IMR-90 (cell line): ENCODE measurements around the gene DPH7. TPM values are rescaled to one million over a fixed set of nuclear protein-coding genes. Genes with fewer than 3 reads are reported as not detected.
"Not testable (repeated sequence)": the region's sequence is repeated elsewhere in the genome, so short reads cannot be mapped to it uniquely, and the experiment has no call there.

Experiments
- ATAC-seq: fragments of 200-7000 bp; cut with Tn5 transposase; 2 replicates; pipeline ENCODE4 v1.9.1; 2020; ENCODE audit warnings: low read depth, mild to moderate bottlenecking, moderate library complexity
- BruUV-seq: library from RNA; stranded (reverse); fragments of 400-500 nt; replicated peaks from 2 replicates; lab custom pipeline; 2021; lab: Mats Ljungman, UMichigan
- CTCF ChIA-PET: fragments of 300-600 bp; formaldehyde crosslinking; extraction: SDS; loops from one replicate; lab custom pipeline; 2021; ENCODE audit warnings: antibody characterized with exemption; lab: Yijun Ruan, JAX
- POLR2A ChIA-PET: fragments of 300-600 bp; sonication (Branson Sonifier 250); formaldehyde crosslinking; loops from one replicate; lab custom pipeline; 2022; ENCODE audit warnings: antibody characterized with exemption; ENCODE audit not compliant: unreplicated experiment; lab: Charles Lee
- DNase-seq: peaks from one replicate; pipeline ENCODE4 v3.0.0; 2013
- H2AFZ ChIP-seq: replicated peaks from 2 replicates; pipeline ENCODE3; 2013; ENCODE audit warnings: low read length, mild to moderate bottlenecking; ENCODE audit not compliant: poor library complexity
- H2AK5ac ChIP-seq: 2 replicates; pipeline ENCODE4 v1.6.1; 2013; ENCODE audit warnings: low read depth, low read length, inconsistent platforms
- H2AK9ac ChIP-seq: replicated peaks from 2 replicates; pipeline ENCODE3; 2013; ENCODE audit warnings: mild to moderate bottlenecking, low read depth, low read length, moderate library complexity; ENCODE audit not compliant: poor library complexity
- H2BK120ac ChIP-seq: 2 replicates; pipeline ENCODE4 v1.6.1; 2013; ENCODE audit warnings: low read depth, low read length, inconsistent platforms
- H2BK15ac ChIP-seq: 3 replicates; pipeline ENCODE4 v1.6.1; 2013; ENCODE audit warnings: low read depth, low read length, inconsistent platforms
- H2BK20ac ChIP-seq: 2 replicates; pipeline ENCODE4 v1.6.1; 2013; ENCODE audit warnings: low read depth, mild to moderate bottlenecking, inconsistent platforms, low read length, moderate library complexity
- H2BK5ac ChIP-seq: 2 replicates; pipeline ENCODE4 v1.6.1; 2013; ENCODE audit warnings: mild to moderate bottlenecking, low read depth, low read length, inconsistent platforms; ENCODE audit not compliant: poor library complexity, severe bottlenecking
- H3K14ac ChIP-seq: replicated peaks from 2 replicates; pipeline ENCODE4 v1.6.1; 2013; ENCODE audit warnings: low read depth, low read length, inconsistent platforms
- H3K18ac ChIP-seq: 2 replicates; pipeline ENCODE4 v1.6.1; 2013; ENCODE audit warnings: low read depth, low read length, control low read depth
- H3K23ac ChIP-seq: 2 replicates; pipeline ENCODE4 v1.6.1; 2013; ENCODE audit warnings: low read depth, low read length, inconsistent platforms
- H3K27ac ChIP-seq: 2 replicates; pipeline ENCODE4 v1.5.1; 2013; ENCODE audit warnings: mild to moderate bottlenecking, control low read depth, low read length; ENCODE audit not compliant: insufficient read depth
- H3K27me3 ChIP-seq: 2 replicates; pipeline ENCODE4 v1.6.1; 2013; ENCODE audit warnings: low read length; ENCODE audit not compliant: control insufficient read depth, insufficient read depth
- H3K36me3 ChIP-seq: 2 replicates; pipeline ENCODE4 v1.6.1; 2013; ENCODE audit warnings: low read length, mixed read lengths; ENCODE audit not compliant: control insufficient read depth, insufficient read depth
- H3K4ac ChIP-seq: 2 replicates; pipeline ENCODE4 v1.6.1; 2013; ENCODE audit warnings: low read depth, low read length, inconsistent platforms
- H3K4me1 ChIP-seq: 2 replicates; pipeline ENCODE4 v1.6.1; 2013; ENCODE audit warnings: low read length, mixed read lengths; ENCODE audit not compliant: control insufficient read depth, insufficient read depth
- H3K4me2 ChIP-seq: 2 replicates; pipeline ENCODE4 v1.6.1; 2013; ENCODE audit warnings: low read depth, mild to moderate bottlenecking, control low read depth, low read length, moderate library complexity
- H3K4me3 ChIP-seq: 2 replicates; pipeline ENCODE4 v1.5.1; 2013; ENCODE audit warnings: low read depth, mild to moderate bottlenecking, control low read depth, low read length, moderate library complexity; ENCODE audit not compliant: insufficient read depth
- H3K56ac ChIP-seq: 2 replicates; pipeline ENCODE4 v1.6.1; 2013; ENCODE audit warnings: low read length, inconsistent platforms; ENCODE audit not compliant: insufficient read depth; ENCODE audit errors: extremely low read depth
- H3K79me1 ChIP-seq, 2 experiments: 2 replicates each; pipeline ENCODE4 v1.6.1; 2013; ENCODE audit warnings: low read length in 2 of 2, inconsistent platforms in 1 of 2, low read depth in 1 of 2
- H3K9ac ChIP-seq: 2 replicates; pipeline ENCODE4 v1.6.1; 2013; ENCODE audit warnings: low read depth, low read length, control low read depth
- H3K9me1 ChIP-seq: 2 replicates; pipeline ENCODE4 v1.6.1; 2013; ENCODE audit warnings: low read length, inconsistent platforms; ENCODE audit not compliant: insufficient read depth
- H3K9me3 ChIP-seq: 2 replicates; pipeline ENCODE4 v1.6.1; 2013; ENCODE audit warnings: low read length; ENCODE audit not compliant: control insufficient read depth, insufficient read depth
- H4K20me1 ChIP-seq: 2 replicates; pipeline ENCODE4 v1.6.1; 2013; ENCODE audit warnings: low read length, inconsistent platforms; ENCODE audit not compliant: insufficient read depth
- H4K5ac ChIP-seq: 2 replicates; pipeline ENCODE4 v1.6.1; 2013; ENCODE audit warnings: mild to moderate bottlenecking, low read depth, low read length, control low read depth
- H4K8ac ChIP-seq, 2 experiments: 2 replicates each; pipeline ENCODE4 v1.6.1; 2013; ENCODE audit warnings: low read depth in 2 of 2, low read length in 2 of 2, control low read depth in 1 of 2, inconsistent platforms in 1 of 2
- H4K91ac ChIP-seq: 2 replicates; pipeline ENCODE4 v1.6.1; 2013; ENCODE audit warnings: low read depth, low read length, inconsistent platforms; ENCODE audit not compliant: insufficient read depth
- WGBS, 2 experiments: methylation state at CpG; one replicate each; pipeline versions ENCODE4 v1.1.5 to v1.1.7; 2013; ENCODE audit warnings: missing lambda C conversion rate in 2 of 2; ENCODE audit not compliant: insufficient read length in 1 of 2; ENCODE audit errors: extremely low coverage in 2 of 2; 5-methylcytosine and 5-hydroxymethylcytosine counted together
- dilution Hi-C: fragments of 300-500 bp; cut with HindIII; formaldehyde crosslinking; loops from one replicate; pipeline ENCODE4 v1.14.3; 2018; ENCODE audit warnings: low sequenced_read_pairs; ENCODE audit not compliant: unreplicated experiment
- in situ Hi-C: fragments of 300-500 bp; cut with MboI; formaldehyde crosslinking; loops from 3 replicates; pipeline ENCODE4 v1.14.3; 2019; ENCODE audit warnings: low sequenced_read_pairs, inconsistent platforms, mixed read lengths
- intact Hi-C: fragments of 100-400 bp; cut with micrococcal nuclease; formaldehyde crosslinking; loops from 2 replicates; pipeline ENCODE4 v1.10.0; 2022
- polyA plus RNA-seq, 3 experiments: library from polyadenylated mRNA; depleted of rRNA; stranded (reverse); fragments of >200 nt; gene quantifications; 2 replicates each; pipeline ENCODE4 v1.2.3, GENCODE V29; 2012; ENCODE audit warnings: low replicate concordance in 1 of 3
- total RNA-seq: library from RNA; depleted of rRNA; stranded (reverse); fragments of >200 nt; gene quantifications from 2 replicates; pipeline ENCODE4 v1.2.3, GENCODE V29; 2012

DPH7 gene
- total and polyA plus RNA-seq, 2 of the 4 experiments (the other 2 are of a cell fraction): 12.5 to 33.7 TPM

DNA sequence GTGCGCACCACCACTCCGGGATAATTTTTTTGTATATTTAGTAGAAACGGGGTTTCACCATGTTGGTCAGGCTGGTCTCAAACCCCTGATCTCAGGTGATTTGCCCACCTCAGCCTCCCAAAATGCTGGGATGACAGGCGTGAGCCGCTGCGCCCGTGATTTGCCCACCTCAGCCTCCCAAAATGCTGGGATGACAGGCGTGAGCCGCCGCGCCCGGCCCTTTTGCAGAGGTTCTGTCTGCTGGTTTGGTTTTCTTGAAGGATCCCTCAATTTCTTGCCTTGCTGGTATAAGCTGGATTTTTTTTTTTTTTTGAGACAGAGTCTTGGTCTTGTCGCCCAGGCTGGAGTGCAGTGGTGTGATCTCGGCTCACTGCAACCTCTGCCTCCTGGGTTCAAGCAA is 48.7 kb upstream of the DPH7 start:
- in situ Hi-C loops, CTCF ChIA-PET: not testable (repeated sequence)

More for the DNA sequence above, 48.7 kb upstream of the DPH7 start:
- H3K27ac ChIP-seq, H3K14ac ChIP-seq, H2BK120ac ChIP-seq, H2AFZ ChIP-seq, H3K4me2 ChIP-seq, H3K56ac ChIP-seq, dilution Hi-C loops, H3K27me3 ChIP-seq, intact Hi-C loops, H4K91ac ChIP-seq, H3K23ac ChIP-seq, H2BK5ac ChIP-seq, DNase-seq, POLR2A ChIA-PET, H2AK9ac ChIP-seq, H3K18ac ChIP-seq, BruUV-seq, H3K9ac ChIP-seq, H2BK20ac ChIP-seq, H2AK5ac ChIP-seq, H4K5ac ChIP-seq, H3K4ac ChIP-seq, H3K4me1 ChIP-seq, H3K4me3 ChIP-seq, H3K36me3 ChIP-seq, H3K9me3 ChIP-seq, ATAC-seq, H4K8ac ChIP-seq, H2BK15ac ChIP-seq: not testable (repeated sequence)
- peaks cover 15 to 72% of the 10 kb centered on the region in 2 experiments; a peak in 3 of 4 replicates for H3K79me1 ChIP-seq
- H3K9me1 ChIP-seq: peaks cover 19% of the 10 kb centered on the region
- peaks cover 80% of the 10 kb centered on the region for H4K20me1 ChIP-seq
- 100% methylated on average over 2 of the region's 14 CpGs; no CpG with 5 or more reads in 1 of the 2 experiments for WGBS, 2 experiments
